Measurements from ENCODE around the gene EXOC3. TPM values are rescaled to one million over a fixed set of nuclear protein-coding genes. Genes with fewer than 3 reads are reported as not detected.

The EXOC3 gene
- total RNA-seq, 2 donors from 2014 or later, result 38.6 to 53.7 TPM

GRCh38 chr5:475704-476101, 32.7 kb downstream of the EXOC3 start:
- Mint-ChIP-seq H3K4me1 (peaks cover 6% of the 10 kb centered on the region), H3K36me3 (ENCODE audit: low read depth) (no peaks in the 10 kb centered on the region), H3K27ac (no peak overlapping the region), H3K9me3 (no peaks in the 10 kb centered on the region), H3K4me3 (no peak overlapping the region), H3K27me3 (ENCODE audit: insufficient read depth) (peaks cover 23% of the 10 kb centered on the region)
- TF ChIP-seq, protein P1, sequence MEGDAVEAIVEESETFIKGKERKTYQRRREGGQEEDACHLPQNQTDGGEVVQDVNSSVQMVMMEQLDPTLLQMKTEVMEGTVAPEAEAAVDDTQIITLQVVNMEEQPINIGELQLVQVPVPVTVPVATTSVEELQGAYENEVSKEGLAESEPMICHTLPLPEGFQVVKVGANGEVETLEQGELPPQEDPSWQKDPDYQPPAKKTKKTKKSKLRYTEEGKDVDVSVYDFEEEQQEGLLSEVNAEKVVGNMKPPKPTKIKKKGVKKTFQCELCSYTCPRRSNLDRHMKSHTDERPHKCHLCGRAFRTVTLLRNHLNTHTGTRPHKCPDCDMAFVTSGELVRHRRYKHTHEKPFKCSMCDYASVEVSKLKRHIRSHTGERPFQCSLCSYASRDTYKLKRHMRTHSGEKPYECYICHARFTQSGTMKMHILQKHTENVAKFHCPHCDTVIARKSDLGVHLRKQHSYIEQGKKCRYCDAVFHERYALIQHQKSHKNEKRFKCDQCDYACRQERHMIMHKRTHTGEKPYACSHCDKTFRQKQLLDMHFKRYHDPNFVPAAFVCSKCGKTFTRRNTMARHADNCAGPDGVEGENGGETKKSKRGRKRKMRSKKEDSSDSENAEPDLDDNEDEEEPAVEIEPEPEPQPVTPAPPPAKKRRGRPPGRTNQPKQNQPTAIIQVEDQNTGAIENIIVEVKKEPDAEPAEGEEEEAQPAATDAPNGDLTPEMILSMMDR (conservative IDR thresholded peaks at IDR 0.05), result no peak
- Histone ChIP-seq H3K9me3 (ENCODE audit: control insufficient read depth, low read length) (no peaks in the 10 kb centered on the region), H3K27ac (ENCODE audit: low read depth, low read length) (no peak overlapping the region), H3K4me1 (ENCODE audit: control insufficient read depth, insufficient read depth, low read length) (peaks cover 6% of the 10 kb centered on the region), H3K9ac (ENCODE audit: extremely low read depth, low read length, poor library complexity, severe bottlenecking) (no peak overlapping the region), H3K27me3 (ENCODE audit: control insufficient read depth, insufficient read depth, low read length, poor library complexity, severe bottlenecking) (peaks cover 18% of the 10 kb centered on the region), H3K36me3 (ENCODE audit: control insufficient read depth, insufficient read depth, low read length) (no peaks in the 10 kb centered on the region), H3K4me3 (ENCODE audit: low read length) (no peak overlapping the region)
- no peak for DNase-seq
- WGBS, 2 experiments (ENCODE audit: insufficient coverage in 1 of 2, insufficient read length in 1 of 2), result 66 to 86% methylated on average over 6 to 8 of the region's 8 CpGs

DNA sequence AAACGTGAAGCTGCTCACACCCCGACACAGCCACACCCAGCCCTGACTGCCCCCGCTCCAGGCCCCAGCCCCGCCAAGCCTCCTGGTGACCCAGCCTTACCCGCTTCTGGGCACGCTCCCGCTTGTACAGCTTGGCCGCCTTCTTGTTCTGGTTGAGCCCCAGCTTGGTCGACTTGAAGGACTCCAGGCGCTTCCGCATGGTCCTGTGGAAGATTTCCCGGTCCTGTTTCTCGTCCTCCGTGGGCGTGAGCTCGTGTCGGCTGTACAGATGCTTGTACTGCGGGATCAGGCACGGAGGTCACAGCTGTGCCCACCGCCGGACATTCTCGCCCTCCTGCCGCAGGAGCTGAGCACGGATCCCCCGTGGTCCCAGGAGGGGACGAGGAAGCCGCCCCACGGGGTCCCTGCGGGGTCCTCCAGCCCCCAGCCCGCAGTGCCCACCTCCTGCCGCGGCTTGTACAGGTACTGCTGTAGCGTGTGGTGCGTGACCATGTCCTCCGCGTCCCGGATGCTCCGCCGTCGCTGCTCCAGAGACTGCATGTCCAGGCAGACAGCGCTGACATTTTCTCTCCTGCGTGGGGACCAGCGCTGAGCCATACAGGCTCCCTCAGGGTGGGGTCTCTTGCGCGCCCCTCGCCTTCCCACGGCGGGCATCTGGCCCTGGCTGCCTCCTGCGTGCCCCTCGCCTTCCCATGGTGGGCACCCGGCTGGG, 33.3 kb downstream of the EXOC3 start:
- no peaks in the 10 kb centered on the region for H3K9me3 ChIP-seq (ENCODE audit: control insufficient read depth, low read length)
- no peak overlapping the region for H3K27ac Mint-ChIP-seq
- peaks cover 6% of the 10 kb centered on the region for H3K4me1 Mint-ChIP-seq
- H3K27me3 ChIP-seq (ENCODE audit: control insufficient read depth, insufficient read depth, low read length, poor library complexity, severe bottlenecking), result peaks cover 18% of the 10 kb centered on the region
- peaks cover 6% of the 10 kb centered on the region for H3K4me1 ChIP-seq (ENCODE audit: control insufficient read depth, insufficient read depth, low read length)
- H3K27me3 Mint-ChIP-seq (ENCODE audit: insufficient read depth), result peaks cover 23% of the 10 kb centered on the region
- 88 to 92% methylated on average over 29 to 51 of the region's 51 CpGs for WGBS, 2 experiments (ENCODE audit: insufficient coverage in 1 of 2, insufficient read length in 1 of 2)
- no peaks in the 10 kb centered on the region for H3K36me3 ChIP-seq (ENCODE audit: control insufficient read depth, insufficient read depth, low read length)
- no peak overlapping the region for H3K4me3 Mint-ChIP-seq
- H3K9me3 Mint-ChIP-seq, result no peaks in the 10 kb centered on the region
- no peak for DNase-seq
- no peaks in the 10 kb centered on the region for H3K36me3 Mint-ChIP-seq (ENCODE audit: low read depth)
- H3K27ac ChIP-seq (ENCODE audit: low read depth, low read length), result no peak overlapping the region
- TF ChIP-seq, protein P1 (conservative IDR thresholded peaks at IDR 0.05), result no peak
- H3K4me3 ChIP-seq (ENCODE audit: low read length), result no peak overlapping the region
- H3K9ac ChIP-seq (ENCODE audit: extremely low read depth, low read length, poor library complexity, severe bottlenecking), result no peak overlapping the region

GRCh38 chr5:476814-477175, 33.8 kb downstream of the EXOC3 start:
- WGBS, 2 experiments (ENCODE audit: insufficient coverage in 1 of 2, insufficient read length in 1 of 2), result 83 to 90% methylated on average over 1 to 9 of the region's 9 CpGs
- no peaks in the 10 kb centered on the region for H3K36me3 ChIP-seq (ENCODE audit: control insufficient read depth, insufficient read depth, low read length)
- H3K27ac ChIP-seq (ENCODE audit: low read depth, low read length), result no peak overlapping the region
- TF ChIP-seq, protein P1 (conservative IDR thresholded peaks at IDR 0.05), result no peak
- peaks cover 23% of the 10 kb centered on the region for H3K27me3 Mint-ChIP-seq (ENCODE audit: insufficient read depth)
- H3K27me3 ChIP-seq (ENCODE audit: control insufficient read depth, insufficient read depth, low read length, poor library complexity, severe bottlenecking), result peaks cover 18% of the 10 kb centered on the region
- H3K9me3 Mint-ChIP-seq, result no peaks in the 10 kb centered on the region
- no peaks in the 10 kb centered on the region for H3K36me3 Mint-ChIP-seq (ENCODE audit: low read depth)
- H3K4me1 Mint-ChIP-seq, result peaks cover 3% of the 10 kb centered on the region
- no peaks in the 10 kb centered on the region for H3K9me3 ChIP-seq (ENCODE audit: control insufficient read depth, low read length)
- no peak overlapping the region for H3K9ac ChIP-seq (ENCODE audit: extremely low read depth, low read length, poor library complexity, severe bottlenecking)
- H3K27ac Mint-ChIP-seq, result no peak overlapping the region
- DNase-seq, result no peak
- H3K4me3 ChIP-seq (ENCODE audit: low read length), result no peak overlapping the region
- no peak overlapping the region for H3K4me3 Mint-ChIP-seq
- H3K4me1 ChIP-seq (ENCODE audit: control insufficient read depth, insufficient read depth, low read length), result peaks cover 6% of the 10 kb centered on the region
